Measurements from ENCODE around the gene ANKRD33.

ANKRD33 gene

DNA sequence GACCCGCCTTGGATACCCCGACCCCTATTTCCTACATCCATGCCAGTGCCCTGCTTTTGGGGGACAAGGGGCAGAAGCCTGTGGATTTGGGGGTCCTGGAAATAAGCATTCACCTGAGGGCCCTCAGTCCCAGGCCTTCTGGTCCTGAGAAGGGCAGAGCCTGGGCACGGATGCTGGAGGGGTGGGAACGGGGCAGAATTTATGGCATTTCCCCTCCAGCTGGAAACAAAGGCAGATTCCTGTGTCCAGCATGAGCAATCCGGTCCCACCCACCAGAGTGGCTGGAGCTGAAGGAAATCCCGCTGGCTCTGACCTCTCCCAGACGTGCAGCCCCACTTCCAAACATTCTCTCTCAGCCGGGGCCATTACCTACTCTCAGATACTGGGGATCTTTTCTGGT lies 9.3 kb downstream of the ANKRD33 start:
- ATAC-seq (ENCODE audit: low read depth) (no peak), DNase-seq (ENCODE audit: low spot score) (no peak)
- no peaks in the 10 kb centered on the region for H3K9me3 ChIP-seq (ENCODE audit: severe bottlenecking)
- no peak overlapping the region for H3K4me3 ChIP-seq (ENCODE audit: severe bottlenecking)
- no peaks in the 10 kb centered on the region for H3K36me3 ChIP-seq (ENCODE audit: low read depth)
- H3K27me3 ChIP-seq (ENCODE audit: insufficient read depth, poor library complexity, severe bottlenecking): no peaks in the 10 kb centered on the region
- no peak overlapping the region for H3K27ac ChIP-seq (ENCODE audit: poor library complexity, severe bottlenecking)
- H3K4me1 ChIP-seq (ENCODE audit: insufficient read depth, poor library complexity, severe bottlenecking): no peaks in the 10 kb centered on the region
- TF ChIP-seq, protein P1, sequence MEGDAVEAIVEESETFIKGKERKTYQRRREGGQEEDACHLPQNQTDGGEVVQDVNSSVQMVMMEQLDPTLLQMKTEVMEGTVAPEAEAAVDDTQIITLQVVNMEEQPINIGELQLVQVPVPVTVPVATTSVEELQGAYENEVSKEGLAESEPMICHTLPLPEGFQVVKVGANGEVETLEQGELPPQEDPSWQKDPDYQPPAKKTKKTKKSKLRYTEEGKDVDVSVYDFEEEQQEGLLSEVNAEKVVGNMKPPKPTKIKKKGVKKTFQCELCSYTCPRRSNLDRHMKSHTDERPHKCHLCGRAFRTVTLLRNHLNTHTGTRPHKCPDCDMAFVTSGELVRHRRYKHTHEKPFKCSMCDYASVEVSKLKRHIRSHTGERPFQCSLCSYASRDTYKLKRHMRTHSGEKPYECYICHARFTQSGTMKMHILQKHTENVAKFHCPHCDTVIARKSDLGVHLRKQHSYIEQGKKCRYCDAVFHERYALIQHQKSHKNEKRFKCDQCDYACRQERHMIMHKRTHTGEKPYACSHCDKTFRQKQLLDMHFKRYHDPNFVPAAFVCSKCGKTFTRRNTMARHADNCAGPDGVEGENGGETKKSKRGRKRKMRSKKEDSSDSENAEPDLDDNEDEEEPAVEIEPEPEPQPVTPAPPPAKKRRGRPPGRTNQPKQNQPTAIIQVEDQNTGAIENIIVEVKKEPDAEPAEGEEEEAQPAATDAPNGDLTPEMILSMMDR (IDR thresholded peaks at IDR 0.05; ENCODE audit: poor library complexity, severe bottlenecking): no peak

DNA sequence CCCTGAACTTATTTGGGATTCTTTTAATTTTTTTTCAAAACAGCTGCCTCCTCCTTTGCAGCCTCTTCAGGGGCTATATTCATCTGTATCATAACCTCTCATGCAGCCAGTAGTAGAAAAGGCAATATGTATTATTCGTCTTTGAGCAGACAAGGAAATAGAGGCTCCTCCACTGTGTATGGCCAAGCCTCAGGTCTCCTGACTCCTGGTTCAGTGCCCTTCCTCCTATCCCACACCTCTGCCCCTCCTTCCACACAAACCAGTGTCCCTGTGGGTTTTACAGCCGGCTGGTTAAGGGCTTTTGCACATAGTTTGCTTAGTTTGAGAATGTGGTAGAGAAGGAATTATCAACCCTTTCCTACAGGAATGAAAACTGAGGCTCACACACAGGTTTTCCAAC lies 10.6 kb downstream of the ANKRD33 start:
- TF ChIP-seq, protein P1 (IDR thresholded peaks at IDR 0.05; ENCODE audit: poor library complexity, severe bottlenecking): no peak

GRCh38 chr12:51898937-51899336 lies 11.0 kb downstream of the ANKRD33 start:
- Histone ChIP-seq H3K36me3 (ENCODE audit: low read depth) (no peaks in the 10 kb centered on the region), H3K27ac (ENCODE audit: poor library complexity, severe bottlenecking) (no peak overlapping the region), H3K4me3 (ENCODE audit: severe bottlenecking) (no peak overlapping the region), H3K4me1 (ENCODE audit: insufficient read depth, poor library complexity, severe bottlenecking) (no peaks in the 10 kb centered on the region), H3K9me3 (ENCODE audit: severe bottlenecking) (no peaks in the 10 kb centered on the region), H3K27me3 (ENCODE audit: insufficient read depth, poor library complexity, severe bottlenecking) (no peaks in the 10 kb centered on the region)
- TF ChIP-seq, protein P1 (IDR thresholded peaks at IDR 0.05; ENCODE audit: poor library complexity, severe bottlenecking): no peak
- no peak for ATAC-seq (ENCODE audit: low read depth)
- DNase-seq (ENCODE audit: low spot score): peak; percentile 32

More for the DNA sequence above, 10.6 kb downstream of the ANKRD33 start:
- DNase-seq (ENCODE audit: low spot score): peak; percentile 6
- Histone ChIP-seq H3K27ac (ENCODE audit: poor library complexity, severe bottlenecking) (no peak overlapping the region), H3K9me3 (ENCODE audit: severe bottlenecking) (no peaks in the 10 kb centered on the region), H3K36me3 (ENCODE audit: low read depth) (no peaks in the 10 kb centered on the region), H3K27me3 (ENCODE audit: insufficient read depth, poor library complexity, severe bottlenecking) (no peaks in the 10 kb centered on the region), H3K4me1 (ENCODE audit: insufficient read depth, poor library complexity, severe bottlenecking) (no peaks in the 10 kb centered on the region), H3K4me3 (ENCODE audit: severe bottlenecking) (no peak overlapping the region)
- no peak for ATAC-seq (ENCODE audit: low read depth)

DNA sequence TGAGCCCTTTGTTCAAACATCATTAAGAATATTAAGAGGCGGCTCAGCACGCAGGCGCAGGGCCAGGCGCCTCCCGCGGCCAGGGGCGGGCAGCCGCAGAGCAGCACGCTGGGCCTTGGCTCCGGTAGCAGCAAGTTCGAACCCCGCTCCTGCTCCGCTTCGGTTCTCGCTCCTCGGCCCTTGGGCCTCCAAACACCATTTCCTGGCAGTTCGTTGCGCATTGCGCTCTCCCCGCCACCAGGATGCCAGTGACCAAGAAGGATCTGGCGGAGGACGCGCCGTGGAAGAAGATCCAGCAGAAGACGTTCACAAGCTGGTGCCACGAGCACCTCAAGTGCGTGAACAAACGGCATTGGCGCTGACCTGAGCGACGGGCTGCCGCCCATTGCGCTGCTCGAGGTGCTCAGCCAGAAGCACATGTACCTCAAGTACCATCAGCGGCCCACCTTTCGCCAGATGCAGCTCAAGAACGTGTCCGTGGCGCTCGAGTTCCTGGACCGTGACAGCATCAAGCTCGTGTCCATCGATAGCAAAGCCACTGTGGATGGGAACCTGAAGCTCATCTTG lies 12.5 kb downstream of the ANKRD33 start:
- DNase-seq (ENCODE audit: low spot score) (peak; percentile 37), ATAC-seq (ENCODE audit: low read depth) (no peak)
- Histone ChIP-seq H3K9me3 (ENCODE audit: severe bottlenecking) (no peaks in the 10 kb centered on the region), H3K27ac (ENCODE audit: poor library complexity, severe bottlenecking) (no peak overlapping the region), H3K4me3 (ENCODE audit: severe bottlenecking) (no peak overlapping the region), H3K36me3 (ENCODE audit: low read depth) (no peaks in the 10 kb centered on the region), H3K27me3 (ENCODE audit: insufficient read depth, poor library complexity, severe bottlenecking) (no peaks in the 10 kb centered on the region), H3K4me1 (ENCODE audit: insufficient read depth, poor library complexity, severe bottlenecking) (no peaks in the 10 kb centered on the region)
- TF ChIP-seq, protein P1 (IDR thresholded peaks at IDR 0.05; ENCODE audit: poor library complexity, severe bottlenecking): no peak

DNA sequence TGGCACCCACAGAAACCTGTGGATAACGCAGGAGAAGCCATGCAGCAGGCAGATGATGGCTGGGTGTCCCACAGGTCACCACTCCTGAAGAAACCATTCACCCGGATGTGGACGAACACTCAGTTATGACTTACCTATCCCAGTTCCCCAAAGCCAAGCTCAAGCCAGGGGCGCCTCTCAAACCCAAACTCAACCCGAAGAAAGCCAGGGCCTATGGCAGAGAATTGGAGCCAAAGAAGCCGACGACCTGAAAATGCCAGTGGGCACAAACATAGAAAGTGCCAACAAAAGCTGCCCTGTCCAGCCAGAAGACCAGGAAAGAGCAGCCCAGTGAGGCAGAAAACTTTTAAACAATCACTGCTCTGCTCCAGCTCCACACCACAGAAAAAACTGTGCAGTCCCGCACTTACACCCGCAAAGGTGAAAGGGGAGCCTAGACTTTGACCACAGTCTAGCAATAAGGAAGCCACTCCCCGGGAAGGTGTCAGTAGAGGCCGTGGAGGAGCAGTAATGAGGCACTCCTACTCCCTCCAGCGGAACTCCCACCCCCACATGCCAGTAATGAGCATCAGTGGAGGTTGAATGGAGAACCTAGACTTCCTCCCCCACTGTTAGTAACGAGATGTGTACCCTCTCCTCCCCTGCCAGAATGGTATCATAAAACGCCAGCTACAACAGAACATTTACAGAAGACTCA lies 13.4 kb downstream of the ANKRD33 start:
- ATAC-seq (ENCODE audit: low read depth) (no peak), DNase-seq (ENCODE audit: low spot score) (peak; percentile 35)
- Histone ChIP-seq H3K4me1 (ENCODE audit: insufficient read depth, poor library complexity, severe bottlenecking) (no peaks in the 10 kb centered on the region), H3K27ac (ENCODE audit: poor library complexity, severe bottlenecking) (no peak overlapping the region), H3K36me3 (ENCODE audit: low read depth) (no peaks in the 10 kb centered on the region), H3K9me3 (ENCODE audit: severe bottlenecking) (no peaks in the 10 kb centered on the region), H3K4me3 (ENCODE audit: severe bottlenecking) (no peak overlapping the region), H3K27me3 (ENCODE audit: insufficient read depth, poor library complexity, severe bottlenecking) (no peaks in the 10 kb centered on the region)
- TF ChIP-seq, protein P1 (IDR thresholded peaks at IDR 0.05; ENCODE audit: poor library complexity, severe bottlenecking): no peak
